HG03064 (cell line): ENCODE measurements around the gene ARRB1.
"Not testable (repeated sequence)": the region's sequence is repeated elsewhere in the genome, so short reads cannot be mapped to it uniquely, and the experiment has no call there.

Experiments
- ATAC-seq: cut with Tn5 transposase; IDR thresholded peaks from one replicate; pipeline ENCODE4 v1.9.1; 2021; ENCODE audit warnings: low read depth; ENCODE audit not compliant: unreplicated experiment

The ARRB1 gene

DNA sequence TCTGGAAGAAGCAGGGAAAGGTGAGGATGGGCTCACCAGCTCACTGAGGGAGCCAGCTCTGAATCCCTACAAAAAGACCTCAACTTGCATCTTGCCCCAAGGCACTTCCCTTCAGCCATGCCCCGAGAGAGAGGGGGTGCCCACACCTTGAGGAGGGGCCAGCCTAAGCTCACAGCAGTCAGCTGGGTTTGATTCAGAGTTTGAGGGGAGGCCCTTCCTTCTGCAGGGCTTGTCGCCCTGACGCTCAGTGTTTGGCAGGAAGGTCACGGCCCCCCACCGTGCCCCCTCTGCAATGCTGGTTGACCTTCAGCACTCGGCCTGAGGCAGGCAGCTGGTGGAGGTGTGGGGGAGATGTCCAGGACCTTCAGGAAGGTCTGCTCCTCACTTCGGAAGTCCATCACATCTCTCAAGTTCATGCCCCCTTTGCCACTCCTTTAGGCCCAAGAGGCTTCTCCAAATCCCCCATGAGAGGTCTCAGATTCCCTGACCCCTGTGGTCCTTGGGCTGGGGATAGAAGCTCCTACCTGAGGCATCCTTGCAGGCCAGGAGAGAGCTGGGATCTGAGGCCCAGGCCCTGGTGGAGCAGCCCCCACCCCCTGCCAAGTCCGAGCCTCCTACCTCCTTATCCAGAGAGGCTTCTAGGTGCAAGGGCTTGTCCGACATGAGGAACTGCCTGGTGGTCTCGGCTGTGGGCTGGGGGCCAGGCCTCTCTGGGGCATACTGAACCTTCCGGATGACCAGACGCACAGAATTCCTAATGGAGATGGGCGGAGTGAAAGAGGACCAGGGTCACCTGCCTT lies 73.3 kb downstream of the ARRB1 start:
- ATAC-seq: no peak

DNA sequence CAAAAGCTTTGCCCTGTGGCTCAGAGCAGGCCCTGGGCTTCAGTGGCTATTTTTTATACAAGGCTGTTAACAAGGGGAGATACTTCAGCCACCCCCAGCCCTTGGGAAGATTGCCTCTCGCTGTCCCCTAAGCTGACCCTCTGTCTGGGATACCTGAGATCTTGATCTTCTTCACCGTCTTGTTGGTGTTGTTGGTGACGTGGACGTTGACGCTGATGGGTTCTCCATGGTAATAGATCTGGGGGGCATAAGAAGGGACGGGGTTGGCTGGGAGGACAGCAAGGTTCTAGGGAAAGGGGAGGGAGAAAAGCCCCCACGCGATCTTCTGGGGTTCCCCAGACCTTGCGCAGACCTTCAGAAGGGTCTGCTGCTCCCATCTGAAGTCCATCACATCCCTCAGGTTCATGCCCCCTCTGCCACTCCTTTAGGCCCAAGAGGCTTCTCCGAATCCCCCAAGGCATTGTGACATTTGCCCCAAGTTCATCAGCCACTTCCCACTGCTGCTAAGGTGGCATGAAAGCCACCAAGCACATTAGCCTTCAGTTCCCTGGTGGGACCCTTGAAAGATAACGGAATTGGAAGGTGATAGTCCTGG lies 74.2 kb downstream of the ARRB1 start:
- ATAC-seq: no peak

DNA sequence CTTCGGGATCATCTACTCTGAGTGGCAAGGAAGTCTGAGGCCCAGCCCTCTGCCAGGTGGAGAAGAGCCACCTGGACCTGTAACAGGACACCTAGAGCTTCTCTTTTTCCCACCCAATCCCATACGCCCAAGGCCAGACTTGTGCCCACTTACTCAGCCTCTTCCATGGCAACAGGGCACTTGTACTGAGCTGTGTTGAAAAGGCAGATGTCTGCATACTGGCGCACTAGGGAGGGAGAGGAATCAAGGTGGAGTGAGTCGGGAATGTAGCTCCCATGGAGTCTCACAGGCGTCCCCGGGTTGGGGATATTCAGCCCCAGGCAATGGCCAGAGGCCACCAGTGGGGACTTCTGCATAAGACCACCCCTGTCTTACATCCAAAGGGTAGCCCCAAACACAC lies 74.8 kb downstream of the ARRB1 start:
- no peak for ATAC-seq

DNA sequence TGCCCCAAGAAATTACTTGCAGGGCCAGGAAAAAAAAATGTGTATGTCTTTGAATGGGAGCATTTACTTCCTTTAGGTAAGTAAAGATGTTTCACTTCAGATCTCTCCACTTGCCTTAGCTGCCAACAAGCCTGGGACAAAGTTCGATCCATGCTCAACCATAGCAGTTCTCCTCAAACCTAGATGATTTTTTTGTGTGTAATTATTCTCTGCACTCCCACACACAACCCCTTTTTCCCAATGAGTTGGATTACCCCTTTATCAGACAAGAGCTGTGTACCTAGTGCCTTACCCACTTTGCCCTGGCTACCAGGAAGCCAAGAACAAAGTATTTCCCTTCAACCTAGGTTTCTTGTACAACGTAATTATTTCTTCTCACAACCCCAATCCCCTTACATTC lies 75.3 kb downstream of the ARRB1 start:
- no peak for ATAC-seq

DNA sequence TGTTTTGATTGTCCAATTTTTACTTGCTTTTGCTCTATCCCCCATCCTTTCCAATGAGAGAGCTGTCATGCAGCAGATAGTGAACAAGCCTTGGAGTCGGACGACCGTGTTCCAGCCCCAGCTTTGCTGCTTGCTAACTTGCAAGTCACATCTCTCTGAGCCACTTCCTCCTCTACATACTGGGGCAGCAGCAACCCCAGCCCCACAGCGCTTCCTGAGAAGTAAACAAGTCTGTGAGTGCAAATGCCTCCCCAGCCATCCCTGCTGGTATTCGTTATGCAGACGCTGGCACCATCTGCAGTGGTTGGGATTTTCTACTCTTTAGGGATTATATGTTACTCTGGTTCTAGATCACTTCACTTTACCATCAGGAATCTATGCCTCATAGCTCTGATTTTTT lies 75.9 kb downstream of the ARRB1 start:
- ATAC-seq: no peak

DNA sequence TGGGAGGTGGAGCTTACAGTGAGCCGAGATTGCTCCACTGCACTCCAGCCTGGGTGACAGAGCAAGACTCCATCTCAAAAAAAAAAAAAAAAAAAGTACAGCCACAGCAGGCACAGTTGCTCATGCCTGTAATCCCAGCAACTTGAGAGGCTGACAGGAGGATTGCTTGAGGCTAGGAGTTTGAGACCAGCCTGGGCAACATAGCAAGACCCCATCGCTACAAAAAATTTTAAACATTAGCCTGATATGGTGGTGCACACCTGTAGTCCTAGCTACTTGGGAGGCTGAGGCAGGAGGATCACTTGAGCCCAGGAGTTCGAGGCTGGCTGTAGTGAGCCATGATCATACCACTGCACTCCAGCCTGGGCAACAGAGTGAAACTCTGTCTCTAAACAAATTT lies 76.7 kb downstream of the ARRB1 start:
- not testable (repeated sequence) for ATAC-seq

DNA sequence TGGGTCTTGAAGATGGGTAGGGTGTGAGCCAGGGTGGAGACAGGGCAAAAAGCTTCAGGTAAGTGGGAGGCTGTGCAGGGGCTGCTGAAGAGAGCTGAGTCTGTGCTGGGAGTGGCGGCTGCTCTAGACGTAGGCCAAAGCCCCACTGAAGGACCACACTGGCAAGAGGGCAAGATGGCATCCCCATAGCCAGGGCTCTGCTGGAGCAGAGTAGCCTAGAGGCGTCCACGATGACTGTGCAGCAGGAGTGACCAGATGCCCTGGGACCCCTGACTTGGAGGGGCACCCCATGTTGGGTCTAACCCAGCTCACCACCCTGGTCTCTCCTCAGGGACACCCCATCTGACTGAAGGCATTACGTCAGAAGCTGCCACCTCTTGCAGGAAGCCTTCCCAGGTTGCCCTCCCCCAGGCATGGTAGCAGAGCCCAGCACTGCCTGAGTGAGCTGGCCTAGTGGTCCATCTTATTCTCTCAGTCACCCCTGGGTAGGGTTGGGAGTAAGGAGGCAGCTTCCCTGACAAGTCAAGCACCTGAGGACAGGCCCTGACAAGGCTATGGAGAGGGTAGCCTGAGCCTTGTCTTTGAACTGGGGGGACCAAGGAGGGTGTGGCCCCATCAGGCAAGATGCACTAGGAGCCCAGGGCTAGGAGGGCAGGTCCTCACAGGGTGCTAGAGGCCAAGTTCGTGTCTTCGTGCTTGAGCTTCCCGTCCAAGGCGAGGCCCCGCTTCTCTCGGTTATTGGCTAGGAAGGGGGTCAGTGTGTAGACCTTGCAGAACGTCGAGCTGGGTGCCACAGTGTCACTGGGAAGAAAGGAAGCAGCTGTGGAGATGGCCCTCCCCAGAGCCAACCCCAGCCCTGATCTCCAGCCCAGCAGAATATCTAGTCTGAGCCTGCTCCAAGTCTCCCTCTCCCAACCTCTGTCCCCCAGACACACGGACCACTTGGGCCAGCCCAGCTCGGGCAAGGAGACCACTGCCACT lies 77.8 kb downstream of the ARRB1 start:
- no peak for ATAC-seq

DNA sequence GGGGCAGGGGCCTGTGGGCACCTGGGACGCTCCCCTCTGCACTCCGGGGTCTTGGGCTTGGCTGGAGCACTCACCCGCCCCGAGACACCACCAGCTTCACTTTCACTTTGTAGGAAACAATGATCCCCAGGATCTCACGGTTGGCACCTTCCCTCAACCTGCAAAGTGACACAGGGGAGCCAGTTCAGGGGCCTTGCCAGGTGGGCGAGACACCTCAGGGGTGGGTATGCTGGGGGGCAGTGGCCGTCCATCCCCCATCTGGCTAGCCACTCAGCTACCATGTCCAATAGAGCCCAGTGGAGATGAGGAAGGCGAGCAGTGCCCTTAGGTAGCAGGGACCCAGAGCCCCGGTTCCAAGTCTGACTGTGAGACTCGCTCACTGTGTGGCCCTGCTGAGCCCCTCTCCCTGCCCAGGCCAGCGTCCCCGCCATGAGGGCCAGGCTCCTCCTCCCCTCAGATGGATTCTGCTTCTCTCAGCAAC lies 78.6 kb downstream of the ARRB1 start:
- no peak for ATAC-seq

DNA sequence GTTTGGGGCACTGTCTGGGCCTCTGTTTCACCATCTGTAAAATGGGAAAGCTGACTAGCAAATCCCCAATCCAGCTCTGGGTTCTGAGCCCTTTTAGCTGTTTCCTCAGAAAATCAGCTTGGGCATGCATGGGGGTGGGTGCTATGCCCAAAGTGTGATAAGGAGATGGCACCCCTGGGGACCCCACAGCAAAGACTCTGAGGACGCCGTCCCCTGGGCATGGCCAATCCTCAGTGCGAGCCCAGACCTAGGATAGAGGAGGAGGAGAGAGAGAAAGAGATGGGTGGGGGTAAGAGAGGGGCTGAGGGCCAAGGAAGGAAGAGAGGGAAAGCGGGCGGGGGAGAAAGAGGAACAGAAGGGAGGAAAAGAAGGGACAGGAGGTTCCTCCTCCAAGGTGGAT lies 79.1 kb downstream of the ARRB1 start:
- ATAC-seq: no peak

DNA sequence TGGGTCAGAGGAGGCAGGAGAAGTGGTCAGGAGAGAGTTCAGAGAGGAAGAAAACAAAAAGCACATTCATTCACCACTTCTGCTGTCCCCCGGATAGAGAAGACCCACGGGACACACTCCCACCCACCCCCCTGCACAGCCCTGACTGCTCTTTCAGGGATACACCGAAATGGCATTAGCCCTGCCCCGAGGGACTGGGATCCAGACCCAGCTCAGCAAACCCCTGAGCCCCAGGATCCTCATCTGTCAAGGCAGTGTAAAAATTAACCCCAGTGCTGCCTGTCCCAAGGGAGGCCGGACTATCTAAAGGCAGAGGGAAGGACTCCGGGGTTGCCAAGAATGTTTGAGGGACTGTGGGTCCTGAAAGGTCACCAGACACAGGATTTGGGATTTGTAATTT lies 79.7 kb downstream of the ARRB1 start:
- ATAC-seq: no peak

DNA sequence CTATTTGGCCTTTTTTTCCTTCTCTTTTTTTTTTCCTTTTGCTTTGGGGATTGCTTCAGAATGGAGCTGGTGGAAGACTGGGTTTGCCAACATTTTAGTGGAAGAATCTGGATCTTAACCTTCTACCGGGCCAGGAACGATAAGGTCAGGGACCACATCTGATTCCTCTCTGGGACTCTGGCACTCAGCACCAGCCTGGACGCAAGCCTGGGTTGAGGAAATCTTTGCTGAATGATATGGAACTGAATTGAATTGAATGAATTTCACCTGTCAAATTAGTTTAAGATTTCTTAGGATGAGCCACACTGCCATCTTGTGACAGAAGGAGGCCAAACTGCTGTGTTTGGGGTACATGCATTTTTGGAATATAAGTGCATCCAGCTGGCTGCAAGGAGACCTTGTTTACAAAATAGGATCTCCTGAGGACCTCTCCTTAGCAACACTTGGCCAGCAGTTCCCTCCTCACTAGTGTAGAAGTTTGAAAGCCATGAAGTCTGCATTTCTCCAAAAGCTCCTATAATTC lies 80.5 kb downstream of the ARRB1 start:
- no peak for ATAC-seq

DNA sequence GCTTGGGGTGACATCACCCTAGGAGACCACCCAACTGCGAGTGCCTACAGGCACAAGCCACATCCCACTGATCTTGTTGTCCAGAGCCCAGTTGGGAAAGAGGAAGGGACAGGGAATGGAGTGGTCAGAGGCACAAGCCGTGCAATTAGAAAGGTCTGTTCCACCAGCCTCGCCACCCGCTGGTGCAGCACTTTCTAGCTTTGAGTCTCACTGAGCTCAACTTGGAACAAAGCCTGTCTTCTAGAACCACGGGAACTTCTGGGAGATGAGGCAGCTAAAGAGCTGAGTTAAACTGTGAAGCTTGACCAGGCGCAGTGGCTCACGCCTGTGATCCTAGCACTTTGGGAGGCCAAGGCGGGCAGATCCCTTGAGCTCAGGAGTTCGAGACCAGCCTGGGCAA lies 81.6 kb downstream of the ARRB1 start:
- ATAC-seq: no peak

DNA sequence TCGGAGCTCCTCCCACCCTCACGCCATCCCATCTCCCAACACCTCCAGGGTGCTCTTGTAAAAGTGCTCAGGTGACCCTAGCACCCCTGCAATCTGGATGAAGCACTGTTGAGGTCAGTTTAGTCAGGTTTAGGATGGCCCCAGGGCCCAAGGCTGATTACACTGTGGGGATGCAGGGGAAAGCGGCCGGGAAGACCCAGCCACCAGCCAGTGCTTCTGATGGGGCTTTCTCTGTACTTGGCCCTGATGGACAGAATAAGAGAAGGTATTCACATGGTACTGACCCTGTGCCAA lies 82.1 kb downstream of the ARRB1 start:
- no peak for ATAC-seq

DNA sequence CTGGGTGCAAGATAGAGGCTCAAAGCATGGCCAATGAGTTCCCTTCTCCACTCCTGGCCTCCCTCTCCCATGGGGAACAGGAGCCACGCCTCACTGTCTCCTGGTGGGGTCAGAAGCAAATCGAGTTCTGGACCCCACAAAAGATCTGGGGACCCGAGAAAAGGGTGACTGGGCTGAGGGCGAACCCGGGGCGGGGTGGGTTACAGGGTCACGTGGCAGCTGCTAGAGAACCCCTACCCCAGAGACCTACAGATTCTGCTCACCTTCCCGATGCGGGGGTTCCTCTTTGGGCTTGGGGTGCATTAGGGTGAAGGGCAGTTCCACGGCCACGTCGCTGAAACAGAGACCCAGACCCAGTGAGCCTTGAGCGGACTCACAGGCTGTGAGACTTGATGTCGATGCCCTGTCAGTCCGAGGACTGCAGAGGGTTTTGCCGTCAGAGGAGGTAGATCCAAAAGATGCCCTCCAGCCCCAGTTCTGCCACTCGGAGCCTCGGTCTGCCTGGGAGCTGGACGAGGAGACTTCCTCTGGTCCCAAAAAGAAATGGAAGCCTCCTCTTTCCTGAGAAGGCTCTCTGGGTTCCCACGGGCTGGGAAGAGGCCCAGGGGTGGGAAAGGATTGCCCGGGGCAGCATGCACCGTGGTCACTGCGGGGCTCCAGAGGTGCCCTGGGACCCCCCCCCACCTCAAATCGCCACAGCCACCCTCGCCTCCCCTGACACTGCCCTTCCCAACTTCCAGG lies 82.7 kb downstream of the ARRB1 start:
- ATAC-seq: no peak

DNA sequence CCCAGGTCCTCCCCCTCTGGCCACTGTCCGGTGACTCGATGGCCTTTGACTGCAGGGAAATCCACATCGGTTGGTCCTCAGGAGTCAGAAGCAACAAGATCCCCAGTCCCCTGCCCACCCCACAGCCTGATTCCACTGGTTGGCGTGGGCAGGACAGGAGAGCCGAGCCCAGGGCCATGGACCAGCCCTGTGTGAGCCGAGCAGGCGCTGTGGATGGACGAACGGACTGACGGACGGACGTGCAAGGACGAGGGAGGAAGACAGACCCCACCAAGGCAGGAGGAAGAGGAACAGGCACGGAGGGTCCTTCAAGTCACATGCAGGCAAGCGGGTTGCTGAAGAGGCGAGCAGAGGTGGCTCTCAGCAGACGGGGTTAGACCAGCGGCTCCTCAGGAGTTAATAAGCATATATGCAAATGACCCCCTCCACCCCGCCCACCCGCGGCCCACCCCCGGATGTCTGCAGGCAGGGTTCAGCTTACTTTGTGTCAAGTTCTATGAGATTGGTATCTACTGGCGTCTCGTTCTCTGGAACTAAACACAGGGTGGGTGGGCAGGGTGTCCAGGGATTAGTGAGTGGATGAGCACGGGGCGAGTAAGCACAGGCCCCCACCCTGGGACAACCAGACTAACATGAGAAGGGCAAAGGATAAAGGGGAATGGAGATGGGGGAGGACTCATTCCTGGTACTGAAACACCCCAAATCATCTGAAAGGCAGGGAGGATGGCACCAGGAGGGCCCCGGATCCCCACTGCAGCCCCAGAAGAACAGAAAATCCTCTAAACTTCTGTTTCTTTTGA lies 84.1 kb downstream of the ARRB1 start:
- ATAC-seq: no peak

DNA sequence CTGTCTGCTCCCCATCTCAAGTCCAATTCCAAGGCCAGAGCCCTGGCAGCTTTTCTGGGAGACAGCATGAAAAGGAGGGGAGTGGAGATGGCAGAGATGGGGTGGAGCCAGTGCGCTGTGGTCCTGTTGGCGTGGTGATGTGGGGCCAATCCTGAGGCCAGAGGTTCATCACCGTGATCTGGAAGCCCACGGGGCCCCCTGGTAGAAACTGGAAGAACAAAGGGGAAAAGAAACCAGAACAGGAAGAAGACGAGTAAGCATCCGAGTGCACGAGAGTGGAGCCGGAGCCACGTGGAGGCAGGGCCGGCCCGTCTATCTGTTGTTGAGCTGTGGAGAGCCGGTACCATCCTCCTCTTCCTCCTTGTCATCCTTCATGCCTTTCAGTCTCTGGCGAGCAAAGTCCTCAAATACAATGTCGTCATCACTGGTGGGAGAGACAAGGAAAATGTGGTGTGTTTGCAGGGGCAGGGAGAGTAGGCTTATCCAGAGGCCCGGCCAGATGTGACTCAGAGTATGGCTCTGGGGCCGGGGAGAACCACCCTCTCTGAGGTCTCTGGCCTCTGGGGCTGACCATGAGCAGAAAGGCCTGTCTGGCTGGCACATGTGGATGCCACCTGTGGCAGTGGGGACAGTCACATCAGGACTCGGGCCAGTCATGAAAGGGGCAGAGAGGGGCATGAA lies 85.5 kb downstream of the ARRB1 start:
- ATAC-seq: no peak

DNA sequence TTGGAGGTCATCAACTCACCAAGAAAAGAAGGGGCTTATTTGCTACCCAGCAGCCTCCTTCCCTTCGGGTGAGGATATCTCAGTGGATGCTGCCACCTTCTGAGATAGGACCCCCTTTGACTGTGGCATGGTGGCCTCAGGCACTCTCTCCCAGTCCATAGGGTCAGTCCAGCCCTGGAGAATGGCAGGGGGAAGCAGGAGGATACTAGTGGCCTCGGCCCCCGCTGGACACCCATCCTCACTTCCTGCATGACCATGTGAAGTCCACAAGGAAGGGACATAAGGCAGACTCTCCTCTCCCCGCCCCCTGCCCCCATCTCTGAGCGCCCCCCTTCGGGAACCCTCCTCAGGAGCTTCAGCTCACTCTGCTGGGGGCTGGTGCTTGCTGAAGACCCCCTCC lies 86.5 kb downstream of the ARRB1 start:
- no peak for ATAC-seq

DNA sequence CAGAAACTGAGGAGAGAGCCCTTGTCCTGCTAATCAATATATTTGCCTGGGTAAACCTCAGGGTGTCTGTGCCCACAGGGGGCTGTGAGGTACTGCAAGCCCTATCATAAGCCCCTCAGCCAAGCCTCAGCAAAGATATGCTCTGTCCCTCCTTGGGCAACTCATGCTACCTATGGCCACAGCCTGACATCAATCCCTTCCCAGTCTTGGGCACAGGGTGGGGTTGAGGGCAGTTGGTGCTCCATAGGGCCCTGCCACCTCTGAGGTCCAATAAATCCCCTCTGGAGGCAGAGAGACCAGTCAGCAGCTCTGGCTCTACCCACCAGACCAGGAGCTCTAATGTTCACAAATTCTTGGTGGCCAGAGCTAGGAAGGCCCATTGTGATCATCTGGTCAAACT lies 87.1 kb downstream of the ARRB1 start:
- ATAC-seq: no peak

DNA sequence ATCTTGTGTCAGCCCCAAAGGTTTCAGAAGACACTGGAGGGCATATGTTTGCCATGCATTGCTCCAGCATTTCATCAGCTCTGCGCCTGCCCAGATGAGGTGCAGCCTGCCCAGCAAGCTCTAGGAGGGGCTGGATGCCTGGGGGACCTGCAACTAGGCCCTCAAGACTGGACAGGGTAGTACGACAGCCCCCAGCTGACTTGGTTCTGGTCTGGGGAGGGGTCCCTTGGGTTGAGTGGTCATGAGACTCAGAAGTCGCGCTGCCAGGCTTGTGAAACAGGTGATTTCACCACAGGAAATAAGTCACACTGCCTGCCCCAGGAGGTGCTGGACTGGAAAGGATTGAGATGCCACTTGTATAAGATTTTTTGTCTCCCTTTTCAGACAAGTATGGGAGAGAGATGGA lies 87.5 kb downstream of the ARRB1 start:
- no peak for ATAC-seq
